SK-N-DZ (cell line): ENCODE data around the gene SEPHS1. TPM values are rescaled to one million over a fixed set of nuclear protein-coding genes. Genes with fewer than 3 reads are reported as not detected.
"Not testable (repeated sequence)": the region's sequence is repeated elsewhere in the genome, so short reads cannot be mapped to it uniquely, and the experiment has no call there.

Experiments
- DNase-seq: peaks from one replicate; pipeline ENCODE4 v3.0.0-alpha.2; 2015; ENCODE audit warnings: low spot score
- polyA plus RNA-seq, 2 experiments: library from polyadenylated mRNA; depleted of rRNA; stranded (reverse); fragments of >200 nt; gene quantifications; 2 replicates each; pipeline ENCODE4 v1.2.3, GENCODE V29; 2014

The SEPHS1 gene, protein sequence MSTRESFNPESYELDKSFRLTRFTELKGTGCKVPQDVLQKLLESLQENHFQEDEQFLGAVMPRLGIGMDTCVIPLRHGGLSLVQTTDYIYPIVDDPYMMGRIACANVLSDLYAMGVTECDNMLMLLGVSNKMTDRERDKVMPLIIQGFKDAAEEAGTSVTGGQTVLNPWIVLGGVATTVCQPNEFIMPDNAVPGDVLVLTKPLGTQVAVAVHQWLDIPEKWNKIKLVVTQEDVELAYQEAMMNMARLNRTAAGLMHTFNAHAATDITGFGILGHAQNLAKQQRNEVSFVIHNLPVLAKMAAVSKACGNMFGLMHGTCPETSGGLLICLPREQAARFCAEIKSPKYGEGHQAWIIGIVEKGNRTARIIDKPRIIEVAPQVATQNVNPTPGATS
- 87.8 and 101 TPM in 2 replicates for polyA plus RNA-seq (2014; cell fraction: cytosol; rRNA removed)
- polyA plus RNA-seq (2014; cell fraction: nucleus; rRNA removed), result 47.1 and 62.9 TPM in 2 replicates

DNA sequence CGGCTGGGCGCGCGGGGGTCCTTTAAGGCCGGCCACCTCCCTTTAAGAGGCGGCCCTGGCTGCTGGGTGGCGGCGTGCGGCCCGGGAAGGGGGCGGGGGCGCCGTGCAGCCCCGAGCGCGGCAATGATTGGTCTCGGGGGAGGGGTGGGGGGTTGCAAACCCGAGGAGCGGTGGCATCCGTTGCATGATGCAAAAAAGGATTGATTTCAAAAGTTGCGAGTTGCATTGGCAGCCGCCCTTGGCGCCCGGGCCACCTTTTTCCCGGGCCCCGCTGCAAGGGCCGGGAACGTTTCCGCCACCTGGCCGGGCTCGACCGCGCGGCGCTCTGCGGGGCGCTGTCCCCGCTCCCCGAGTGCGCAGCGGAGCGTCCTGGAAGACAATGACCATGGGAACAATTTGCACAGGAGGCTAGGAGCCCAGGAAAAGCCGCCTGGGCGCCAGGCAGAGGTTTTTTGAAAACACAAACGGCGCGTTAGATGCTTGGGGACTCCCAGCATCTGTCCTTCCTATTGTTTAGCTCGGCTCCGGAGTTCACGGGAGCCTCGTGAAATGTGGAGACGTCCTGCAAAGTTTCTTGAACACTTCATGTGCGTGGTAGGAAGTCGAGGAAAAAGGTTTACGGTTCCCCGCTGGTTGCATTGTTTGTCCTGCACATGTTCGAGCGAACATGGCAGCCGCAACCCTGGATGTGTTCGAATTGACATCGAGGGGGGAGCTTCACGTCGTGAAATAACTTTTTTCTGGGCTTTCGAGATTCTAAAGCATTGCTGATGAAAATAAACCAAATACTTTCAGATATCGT lies at the start of gene SEPHS1:
TSS of gene SEPHS1 (minus strand) at position 78 of the 802 bp plus-strand sequence. CDS start 3,343 bp downstream, outside the sequence.
- DNase-seq, result peak; percentile 82

DNA sequence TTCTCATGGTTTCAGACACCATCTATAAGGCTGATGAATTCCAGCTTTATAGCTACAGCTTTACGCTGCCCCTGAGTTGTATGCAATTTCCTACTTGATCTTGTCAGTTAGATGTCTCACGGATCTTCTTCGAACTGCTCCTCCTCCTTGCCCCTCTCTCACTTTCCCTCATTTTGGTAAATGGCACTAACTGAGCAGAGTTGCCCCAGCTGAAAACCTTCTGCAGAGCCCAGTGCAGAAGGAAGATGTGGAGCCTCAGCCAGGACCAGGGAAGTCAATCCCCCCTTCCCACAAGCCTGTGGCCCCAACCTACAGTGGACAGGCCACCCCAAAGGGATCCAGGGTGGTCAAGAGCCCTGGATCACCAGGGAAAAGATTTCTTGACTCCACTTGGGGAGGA lies 49.0 kb upstream of the SEPHS1 start:
- no peak for DNase-seq

GRCh38 chr10:13396369-13396768 lies 48.3 kb upstream of the SEPHS1 start:
- no peak for DNase-seq

GRCh38 chr10:13395540-13395939 lies 47.4 kb upstream of the SEPHS1 start:
- no peak for DNase-seq

DNA sequence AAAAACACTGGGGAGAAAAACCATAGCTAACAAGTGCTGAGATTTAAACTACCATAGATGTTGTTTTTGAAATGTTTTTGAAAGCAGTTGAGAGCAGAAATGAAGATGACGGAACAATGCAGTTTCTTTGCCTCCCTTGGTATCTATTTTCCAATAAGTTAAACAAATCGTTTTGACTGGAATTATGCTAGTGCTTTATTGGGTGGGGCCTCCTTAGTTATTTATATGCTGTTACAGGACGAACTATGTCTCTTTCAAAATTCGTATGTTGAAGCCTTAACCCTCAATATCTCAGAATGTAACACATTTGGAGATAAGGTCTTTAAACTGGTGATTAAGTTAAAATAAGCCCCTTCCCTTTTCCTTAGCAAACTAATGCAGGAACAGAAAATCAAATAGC lies 45.5 kb upstream of the SEPHS1 start:
- DNase-seq, result no peak

- DNase-seq, result no peak
Measured at GRCh38 chr10:13392701-13393100, 44.6 kb upstream of the SEPHS1 start.

- DNase-seq, result peak; percentile 19
Measured at GRCh38 chr10:13390604-13391522, 42.8 kb upstream of the SEPHS1 start.

DNA sequence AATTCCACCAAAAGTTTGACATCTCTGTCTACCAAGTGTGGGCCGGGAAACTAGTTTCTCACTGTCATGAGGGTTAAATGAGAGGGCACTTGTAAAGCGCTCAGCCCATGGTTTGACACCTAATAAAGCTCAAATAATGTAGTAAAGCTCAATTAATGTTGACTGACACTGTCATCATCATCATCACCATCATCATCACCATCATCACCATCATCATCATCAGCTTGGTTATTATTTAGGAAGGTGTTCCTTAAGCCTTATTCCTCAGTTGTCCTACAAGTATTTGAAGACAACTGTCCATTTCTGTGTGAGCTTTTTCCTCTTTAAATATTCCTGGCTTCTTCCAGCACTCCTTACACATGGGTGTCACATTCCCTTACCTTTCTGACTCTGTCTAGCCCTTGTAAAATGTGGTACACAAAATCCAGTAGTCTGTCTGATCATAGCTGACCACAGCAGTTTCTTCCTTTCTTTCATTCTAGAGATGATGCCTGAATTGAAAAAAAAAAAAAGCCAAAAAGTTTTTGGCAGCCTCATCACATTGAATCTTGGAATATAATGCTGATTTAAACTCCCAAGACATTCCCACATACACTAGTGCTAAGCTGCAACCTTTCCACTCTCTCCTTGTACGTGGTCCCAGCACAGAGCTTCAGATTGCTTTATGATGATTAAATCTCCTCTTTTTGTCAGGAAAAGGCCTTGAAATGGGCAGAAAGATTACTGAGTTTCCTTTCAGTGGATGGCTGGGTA lies 40.6 kb upstream of the SEPHS1 start:
- DNase-seq, result no peak

DNA sequence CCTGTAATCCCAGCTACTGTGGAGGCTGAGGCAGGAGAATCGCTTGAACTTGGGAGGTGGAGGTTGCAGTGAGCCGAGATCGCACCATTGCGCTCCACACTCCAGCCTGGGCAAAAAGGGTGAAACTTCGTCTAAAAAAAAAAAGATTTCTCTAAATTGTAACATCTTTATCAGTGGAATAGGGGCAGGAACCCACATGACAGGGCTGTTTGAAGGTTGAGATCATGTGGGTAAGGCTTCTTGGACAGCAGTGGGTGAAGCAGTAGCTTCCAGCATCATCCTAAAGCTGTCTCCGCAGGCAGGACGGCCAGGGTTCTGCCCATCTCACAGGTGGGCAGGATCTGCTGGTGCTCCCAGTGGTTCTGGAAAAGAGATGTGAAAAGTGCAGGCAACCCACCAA lies 37.9 kb upstream of the SEPHS1 start:
- DNase-seq, result no peak

- no peak for DNase-seq
Measured at GRCh38 chr10:13383399-13383761, 35.3 kb upstream of the SEPHS1 start.

DNA sequence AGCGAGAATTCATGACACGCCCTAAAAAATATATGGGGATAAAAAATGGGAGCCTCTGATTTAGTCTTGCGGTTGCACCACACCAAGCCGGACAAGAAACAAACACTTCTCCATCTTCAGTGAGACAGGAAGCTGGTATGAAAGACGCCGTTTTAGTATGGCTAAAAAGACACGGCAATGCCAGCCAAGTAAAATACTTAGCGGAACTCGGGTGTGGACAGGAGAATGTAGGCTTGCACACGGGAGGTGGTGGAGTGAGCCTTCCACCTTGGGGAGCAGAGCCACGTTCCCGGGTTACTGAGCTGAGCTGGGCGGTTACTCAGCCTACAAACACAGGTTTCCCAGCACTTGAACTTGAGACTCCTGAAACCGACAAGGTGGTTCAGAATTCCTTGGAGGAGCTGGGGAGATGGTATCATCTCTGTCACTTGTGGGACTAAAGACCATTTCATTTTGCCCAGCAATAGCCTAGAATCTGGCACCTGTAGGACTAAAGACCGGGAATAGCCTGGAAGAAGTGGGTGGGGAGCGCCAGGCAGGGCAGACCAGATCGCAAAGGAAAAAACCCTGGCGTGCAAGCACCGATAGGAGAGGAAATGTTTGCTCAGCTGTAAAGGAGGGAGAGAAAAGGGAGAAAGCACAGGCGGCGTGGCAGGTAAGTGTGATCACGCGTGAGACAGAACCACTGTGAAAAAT lies 34.8 kb upstream of the SEPHS1 start:
- DNase-seq, result no peak

DNA sequence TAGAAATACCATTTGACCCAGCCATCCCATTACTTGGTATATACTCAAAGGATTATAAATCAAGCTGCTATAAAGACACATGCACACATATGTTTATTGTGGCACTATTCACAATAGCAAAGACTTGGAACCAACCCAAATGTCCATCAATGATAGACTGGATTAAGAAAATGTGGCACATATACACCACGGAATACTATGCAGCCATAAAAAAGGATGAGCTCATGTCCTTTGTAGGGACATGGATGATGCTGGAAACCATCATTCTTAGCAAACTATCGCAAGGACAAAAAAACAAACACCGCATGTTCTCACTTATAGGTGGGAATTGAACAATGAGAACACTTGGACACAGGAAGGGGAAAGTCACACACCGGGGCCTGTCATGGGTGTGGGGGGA lies 31.0 kb upstream of the SEPHS1 start:
- DNase-seq, result not testable (repeated sequence)

GRCh38 chr10:13376746-13377145 lies 28.7 kb upstream of the SEPHS1 start:
- DNase-seq, result no peak

- DNase-seq, result no peak
Measured at GRCh38 chr10:13376297-13376696, 28.2 kb upstream of the SEPHS1 start.

DNA sequence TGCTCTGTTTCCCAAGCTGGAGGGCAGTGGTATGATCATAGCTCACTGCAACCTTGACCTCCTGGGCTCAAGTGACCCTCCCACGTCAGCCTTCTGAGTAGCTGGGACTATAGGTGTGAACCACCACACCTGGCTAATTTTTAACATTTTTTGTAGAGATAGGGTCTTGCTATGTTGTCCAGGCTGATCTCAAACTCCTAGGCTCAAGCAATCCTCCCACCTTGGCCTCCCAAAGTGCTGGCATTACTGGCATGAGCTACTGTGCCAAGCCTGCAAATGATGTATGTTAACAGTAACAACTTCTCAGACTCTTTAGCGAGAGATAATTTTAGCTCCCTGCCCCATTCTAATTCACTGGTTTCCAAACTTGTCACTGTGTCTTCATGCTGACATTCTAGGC lies 27.7 kb upstream of the SEPHS1 start:
- no peak for DNase-seq

DNA sequence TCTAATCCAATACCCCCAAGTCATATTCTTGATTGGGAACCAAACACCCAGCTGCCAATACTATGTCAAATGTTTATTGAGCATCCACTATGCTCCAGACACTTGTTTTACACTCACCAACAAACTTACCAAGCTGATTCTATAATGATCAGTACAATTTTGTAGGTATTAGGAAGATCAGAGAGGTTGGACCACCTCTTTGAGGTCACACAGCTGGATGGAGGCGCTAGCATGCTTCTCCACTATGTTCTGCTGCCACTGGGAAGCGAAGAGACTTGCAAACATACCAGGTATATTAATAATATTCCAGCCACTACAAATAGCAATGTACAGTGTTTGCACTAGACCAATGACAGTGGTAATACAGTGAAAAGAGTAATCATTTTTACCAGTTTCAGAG lies 25.6 kb upstream of the SEPHS1 start:
- no peak for DNase-seq

DNA sequence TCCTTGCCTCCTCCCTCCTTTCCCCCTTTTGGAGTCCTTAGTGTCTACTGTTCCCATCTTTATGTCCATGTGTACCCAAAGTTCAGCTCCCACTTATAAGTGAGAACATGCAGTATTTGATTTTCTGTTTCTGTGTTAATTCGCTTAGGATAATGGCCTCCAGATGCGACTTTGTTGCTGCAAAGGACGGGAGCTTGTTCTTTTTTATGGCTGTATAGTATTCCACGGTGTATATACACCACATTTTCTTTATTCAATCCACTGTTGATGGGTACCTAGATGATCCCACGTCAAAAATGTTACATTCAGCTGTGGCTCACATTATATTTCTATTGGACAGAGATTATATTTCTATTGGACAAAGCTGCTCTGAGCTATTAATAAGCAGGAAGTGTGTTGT lies 24.4 kb upstream of the SEPHS1 start:
- no peak for DNase-seq

DNA sequence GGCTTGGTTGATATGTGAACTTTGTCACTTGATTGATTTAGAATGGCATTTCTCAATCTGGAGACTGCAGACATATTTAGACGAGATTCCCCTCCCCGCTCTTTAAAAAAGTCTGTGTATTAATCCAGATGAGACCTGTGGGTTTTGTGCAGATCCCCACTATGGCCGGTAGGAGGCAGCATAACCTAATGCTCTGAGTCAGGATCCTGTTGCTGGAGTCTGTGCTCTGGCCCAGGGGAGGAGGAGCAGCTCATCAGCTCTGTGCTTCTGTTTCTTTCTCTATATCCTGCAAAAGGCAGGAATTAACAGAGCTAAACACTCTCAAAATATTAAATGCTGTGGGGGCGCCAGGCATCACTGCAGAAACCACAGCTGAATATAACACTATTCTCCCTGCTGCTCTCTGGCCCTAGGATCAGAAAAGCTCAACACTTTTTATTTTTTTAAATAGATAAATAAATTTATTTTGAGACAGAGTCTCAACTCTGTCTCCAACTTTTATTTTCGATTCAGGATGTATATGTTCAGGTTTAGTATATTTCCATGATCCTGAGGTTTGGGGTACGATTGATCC lies 23.9 kb upstream of the SEPHS1 start:
- peak; percentile 79 for DNase-seq

DNA sequence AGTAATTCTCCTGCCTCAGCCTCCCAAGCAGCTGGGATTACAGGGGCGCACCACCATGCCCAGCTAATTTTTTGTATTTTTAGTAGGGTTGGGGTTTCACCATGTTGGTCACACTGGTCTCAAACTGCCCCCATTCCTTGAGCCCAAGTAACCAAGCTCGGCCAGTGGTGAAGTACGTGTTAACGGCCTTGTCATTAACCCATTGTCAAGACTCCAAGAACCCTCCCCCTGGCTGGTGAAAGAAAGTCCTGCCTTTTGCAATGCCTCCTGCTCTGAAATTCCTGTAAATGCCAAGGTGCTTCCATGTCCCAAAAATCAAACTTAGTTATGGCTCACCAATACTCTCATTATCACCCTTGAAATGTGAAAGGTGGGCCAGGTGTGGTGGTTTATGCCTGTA lies 18.8 kb upstream of the SEPHS1 start:
- no peak for DNase-seq

GRCh38 chr10:13365831-13366230 lies 17.7 kb upstream of the SEPHS1 start:
- no peak for DNase-seq
